SK-N-SH (cell line): ENCODE data around the gene CCSER1.

Source experiments
- CTCF ChIP-seq: fragments of 200-600 bp; sonication (generic); IDR thresholded peaks from 2 replicates; pipeline ENCODE4 v1.6.1; 2017; ENCODE audit warnings: antibody characterized with exemption, mild to moderate bottlenecking, moderate library complexity
- ELF1 ChIP-seq: IDR thresholded peaks from 2 replicates; pipeline ENCODE4 v1.4.0; 2012
- EP300 ChIP-seq, 2 experiments: IDR thresholded peaks; 2 replicates each; pipeline versions ENCODE4 v1.4.0 to v1.6.1; 2012; ENCODE audit warnings: borderline replicate concordance in 1 of 2, low read depth in 1 of 2, low read length in 1 of 2
- IRF3 ChIP-seq: fragments of 150-350 bp; IDR thresholded peaks from 2 replicates; pipeline ENCODE4 v1.6.1; 2016; ENCODE audit warnings: mild to moderate bottlenecking, low read depth, low read length
- JUND ChIP-seq: IDR thresholded peaks from 2 replicates; pipeline ENCODE4 v1.4.0; 2012
- MXI1 ChIP-seq: IDR thresholded peaks from 2 replicates; pipeline ENCODE4 v1.6.1; 2012; ENCODE audit warnings: mild to moderate bottlenecking, low read depth, low read length, improper control_type of control experiment
- NFIC ChIP-seq: IDR thresholded peaks from 2 replicates; pipeline ENCODE4 v1.4.0; 2012; ENCODE audit warnings: borderline replicate concordance
- POLR2AphosphoS5 ChIP-seq: IDR thresholded peaks from 2 replicates; pipeline ENCODE4 v1.6.1; 2012; ENCODE audit warnings: low read depth, low read length
- RCOR1 ChIP-seq: fragments of 150-350 bp; IDR thresholded peaks from 2 replicates; pipeline ENCODE4 v1.6.1; 2017; ENCODE audit warnings: antibody characterized with exemption, low read length
- SIN3A ChIP-seq: IDR thresholded peaks from 2 replicates; pipeline ENCODE4 v1.6.1; 2012; ENCODE audit warnings: low read depth, mild to moderate bottlenecking, low read length, moderate library complexity, borderline replicate concordance
- TEAD4 ChIP-seq: IDR thresholded peaks from 2 replicates; pipeline ENCODE4 v1.4.0; 2012; ENCODE audit warnings: mild to moderate bottlenecking, borderline replicate concordance; ENCODE audit not compliant: insufficient read depth
- USF1 ChIP-seq: IDR thresholded peaks from 2 replicates; pipeline ENCODE4 v1.4.0; 2012; ENCODE audit warnings: low read depth, borderline replicate concordance

GRCh38 chr4:90241008-90241407 is 113.8 kb downstream of the CCSER1 start:
- no peak for TF ChIP-seq MXI1
- no peak for TF ChIP-seq ELF1
- no peak for TF ChIP-seq POLR2AphosphoS5
- TF ChIP-seq EP300 (IDR thresholded peaks at IDR 0.05; ENCODE audit: borderline replicate concordance in 1 of 2, low read depth in 1 of 2, low read length in 1 of 2), result no peak
- no peak for TF ChIP-seq CTCF
- TF ChIP-seq IRF3, result no peak
- no peak for TF ChIP-seq NFIC
- no peak for TF ChIP-seq SIN3A
- TF ChIP-seq TEAD4, result no peak
- TF ChIP-seq USF1, result no peak
- TF ChIP-seq JUND, result no peak
- TF ChIP-seq RCOR1, result no peak
